GM21390 (cell line): ENCODE data around the gene RFX5.
A peak's percentile ranks its signal among the peaks of the same experiment; 100 is the strongest.
"Not testable (repeated sequence)": the region's sequence is repeated elsewhere in the genome, so short reads cannot be mapped to it uniquely, and the experiment has no call there.

Experiments
- ATAC-seq: cut with Tn5 transposase; IDR thresholded peaks from one replicate; pipeline ENCODE4 v1.9.1; 2021; ENCODE audit not compliant: unreplicated experiment

The RFX5 gene

DNA sequence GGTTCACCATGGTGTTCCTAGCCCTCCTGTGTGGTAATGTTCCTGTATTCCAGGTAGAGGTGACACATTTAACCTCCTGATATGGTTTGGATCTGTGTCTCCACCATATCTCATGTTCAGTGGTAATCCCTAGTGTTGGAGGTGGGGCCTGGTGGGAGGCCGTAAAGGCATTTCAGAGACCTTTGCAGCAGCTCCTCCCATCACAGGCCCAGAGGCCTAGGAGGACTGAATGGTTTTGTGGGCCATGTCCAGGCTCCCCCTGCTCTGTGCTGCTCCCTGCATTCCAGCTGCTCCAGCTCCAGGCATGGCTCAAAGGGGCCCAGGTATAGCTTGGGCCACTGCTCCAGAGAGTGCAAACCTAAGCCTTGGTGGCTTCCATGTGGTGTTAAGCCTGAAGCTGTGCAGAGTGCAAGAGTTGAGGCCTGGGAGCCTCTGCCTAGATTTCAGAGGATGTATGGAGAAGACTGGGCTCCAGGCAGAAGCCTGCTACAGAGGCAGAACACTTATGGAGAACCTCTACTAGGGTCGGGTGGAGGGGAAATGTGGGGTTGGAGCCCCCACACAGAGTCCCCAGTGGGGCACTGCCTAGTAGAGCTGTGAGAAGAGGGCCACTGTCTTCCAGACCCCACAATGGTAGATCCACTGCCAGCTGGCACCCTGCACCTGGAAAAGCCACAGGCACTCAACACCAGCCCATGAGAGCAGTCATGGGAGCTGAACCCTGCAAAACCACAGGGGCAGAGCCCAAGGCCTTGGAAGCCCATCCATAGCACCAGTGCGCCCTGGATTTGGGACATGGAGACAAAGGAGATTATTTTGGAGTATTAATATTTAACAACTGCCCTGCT lies 15.5 kb upstream of the RFX5 start:
- ATAC-seq = no peak

DNA sequence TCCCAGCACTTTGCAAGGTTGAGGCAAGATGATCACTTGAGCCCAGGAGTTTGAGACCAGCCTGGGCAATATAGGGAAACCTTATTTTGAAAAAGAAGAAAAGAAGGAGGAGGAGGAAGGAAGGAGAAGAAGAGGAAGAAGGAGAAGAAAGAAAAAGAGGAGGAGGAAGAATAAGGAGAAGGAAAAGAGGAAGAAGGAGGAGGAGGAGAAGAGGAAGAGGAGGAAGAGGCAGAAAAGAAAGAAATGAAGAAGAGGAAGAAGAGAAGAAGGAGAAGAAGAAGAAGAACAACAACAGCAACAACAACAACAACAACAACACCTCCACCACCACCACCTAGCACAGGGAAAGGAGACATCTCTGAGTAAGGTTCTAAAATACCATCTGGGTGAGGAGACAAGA lies 14.8 kb upstream of the RFX5 start:
- ATAC-seq = no peak

DNA sequence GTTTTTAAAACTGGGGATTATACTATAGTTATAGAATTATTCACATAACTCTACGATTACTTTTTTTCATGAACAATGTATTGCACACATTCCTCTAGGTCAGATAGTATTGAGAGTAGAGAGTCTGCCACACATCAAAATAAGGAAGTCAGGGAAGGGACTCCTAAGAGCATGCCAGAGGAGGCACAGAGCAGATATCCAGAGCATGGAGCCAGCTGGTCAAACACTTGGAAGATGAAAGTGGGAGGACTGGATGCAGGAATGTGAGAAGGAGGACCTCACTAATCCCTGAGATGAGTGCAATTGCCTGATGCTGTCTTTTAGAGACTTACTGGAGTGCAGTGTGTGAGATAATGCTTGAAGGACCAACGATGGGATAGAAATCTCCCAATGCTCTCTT lies 9.6 kb upstream of the RFX5 start:
- no peak for ATAC-seq

DNA sequence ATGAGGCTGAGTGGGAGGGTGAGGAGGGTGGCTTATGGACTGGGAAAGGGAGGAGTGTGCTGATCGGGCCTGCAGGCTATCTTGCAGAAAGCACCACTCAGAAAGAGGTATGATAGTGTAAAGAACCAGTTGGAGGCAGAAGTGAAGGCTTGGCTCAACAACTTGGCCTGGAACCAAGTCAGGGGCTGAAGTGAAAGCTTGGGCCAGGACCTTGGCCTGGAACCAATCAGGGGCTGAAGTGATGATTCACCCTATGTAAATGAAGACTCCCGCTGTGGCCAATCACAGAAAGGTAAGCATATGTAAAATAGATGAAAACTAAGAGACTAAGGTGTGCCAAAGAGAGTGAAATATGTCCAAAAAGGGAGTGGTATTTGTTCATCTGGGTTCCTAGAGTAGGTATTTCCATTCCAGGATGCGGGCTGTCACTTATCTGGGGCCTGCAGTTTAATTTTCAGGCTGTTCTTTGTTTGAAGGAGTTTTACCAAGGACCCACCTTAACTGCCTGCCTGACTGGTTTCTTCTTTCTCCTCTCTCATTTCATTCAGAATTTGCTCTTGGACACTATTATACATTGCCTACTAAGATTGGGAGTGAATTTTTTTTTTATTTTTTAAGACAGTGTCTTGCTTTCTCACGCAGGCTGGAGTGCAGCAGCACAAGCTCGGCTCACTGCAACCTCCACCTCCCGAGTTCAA lies 5.1 kb upstream of the RFX5 start:
- no peak for ATAC-seq

DNA sequence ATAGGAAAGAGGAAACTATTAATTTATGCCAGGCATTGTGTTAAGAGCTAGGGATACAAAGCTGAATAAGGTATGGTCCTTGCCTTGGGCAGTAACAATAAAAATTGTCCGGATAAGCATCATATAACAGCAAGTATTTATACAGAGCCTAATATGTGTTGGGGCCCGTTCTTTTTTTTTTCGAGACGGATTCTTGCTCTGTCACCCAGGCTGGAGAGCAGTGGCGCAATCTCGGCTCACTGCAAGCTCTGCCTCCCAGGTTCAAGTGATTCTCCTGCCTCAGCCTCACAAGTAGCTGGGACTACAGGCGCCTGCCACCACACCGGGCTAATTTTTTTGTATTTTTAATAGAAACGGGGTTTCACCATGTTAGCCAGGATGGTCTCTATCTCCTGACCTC lies 3.3 kb upstream of the RFX5 start:
- not testable (repeated sequence) for ATAC-seq

DNA sequence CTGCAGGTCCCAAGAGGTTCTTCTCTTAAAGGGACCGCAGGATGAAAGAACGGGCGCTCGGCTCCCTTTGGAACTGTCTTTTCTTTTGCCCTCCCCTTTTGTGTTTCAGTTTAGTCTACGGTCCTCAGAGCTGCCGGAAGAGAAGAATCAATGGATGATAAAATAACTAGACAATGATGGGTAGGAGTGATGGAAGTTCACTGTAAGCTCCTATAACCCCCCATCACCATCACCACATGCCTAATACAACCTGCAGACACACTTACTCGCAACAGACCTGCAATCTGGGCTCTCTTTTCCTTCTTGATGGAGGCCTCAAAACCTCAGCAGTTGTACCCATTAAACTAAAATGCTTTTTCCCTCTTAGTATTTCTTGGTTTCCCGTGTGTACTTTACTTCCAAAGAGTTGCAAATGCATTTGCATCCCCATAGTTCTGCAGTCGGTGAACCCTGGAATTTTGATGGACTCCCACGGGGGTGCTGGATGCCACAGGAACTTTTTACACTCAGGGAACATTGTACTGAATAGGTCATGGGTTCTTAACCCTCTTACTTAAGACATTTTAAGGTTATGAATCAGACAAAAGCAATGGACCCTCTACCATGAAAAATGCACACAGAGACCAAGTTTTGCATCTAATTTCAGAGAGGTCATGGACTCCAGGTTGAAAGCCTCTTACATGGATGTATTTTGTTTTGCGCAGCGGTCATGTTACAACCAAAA lies 633 bp upstream of the RFX5 start:
- ATAC-seq = no peak

DNA sequence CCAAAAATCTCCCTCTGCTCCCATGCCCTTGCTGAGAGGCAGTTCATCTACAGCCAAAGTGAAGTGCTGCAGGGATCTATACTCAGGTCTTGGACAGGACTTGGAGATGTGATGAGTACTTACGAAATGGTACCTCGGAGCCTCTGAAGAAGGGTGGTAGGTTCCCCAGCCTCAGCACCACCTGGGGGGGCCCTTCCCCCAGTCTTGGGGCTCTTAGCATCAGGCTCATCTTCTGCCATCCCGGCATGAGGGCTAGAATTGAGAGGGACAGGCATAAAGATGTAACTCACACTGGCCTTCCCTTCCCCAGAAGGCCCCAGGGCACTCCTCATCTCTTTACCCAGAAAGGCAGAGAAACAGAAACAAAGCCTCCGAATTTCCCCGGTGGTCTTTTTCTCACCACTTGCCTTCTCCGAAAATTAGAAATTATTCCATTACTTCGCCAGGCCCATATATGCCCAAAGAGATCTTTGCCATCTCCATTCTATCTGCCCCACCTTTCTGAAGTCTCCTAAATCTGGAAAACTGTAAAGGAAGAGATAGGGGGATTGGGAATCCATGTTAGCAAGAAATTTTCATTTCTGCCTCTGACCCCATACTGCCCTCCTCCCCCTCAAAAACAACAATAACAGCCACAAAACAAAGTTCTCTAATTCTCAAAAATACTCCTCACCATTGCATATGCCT lies 827 bp downstream of the RFX5 start:
- ATAC-seq = no peak

DNA sequence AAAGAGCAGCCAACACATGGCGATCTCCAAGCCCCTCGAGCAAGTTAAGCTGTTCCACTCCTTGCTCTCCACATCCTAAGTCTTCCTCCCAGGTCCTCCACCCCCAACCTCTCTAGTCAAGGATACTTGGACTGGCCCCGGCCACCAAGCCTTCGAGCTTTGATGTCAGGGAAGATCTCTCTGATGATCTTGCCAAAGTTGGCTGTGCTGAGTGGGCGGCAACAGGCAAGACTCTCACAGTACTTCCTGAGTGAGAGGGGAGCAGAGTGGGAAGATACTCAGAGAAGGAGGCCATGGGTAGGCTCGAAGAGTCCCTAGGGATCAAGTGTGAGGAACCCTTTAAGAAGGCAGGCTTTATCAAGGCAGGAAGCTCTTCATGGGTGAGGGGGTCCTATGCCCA lies 2.8 kb downstream of the RFX5 start:
- ATAC-seq = no peak

DNA sequence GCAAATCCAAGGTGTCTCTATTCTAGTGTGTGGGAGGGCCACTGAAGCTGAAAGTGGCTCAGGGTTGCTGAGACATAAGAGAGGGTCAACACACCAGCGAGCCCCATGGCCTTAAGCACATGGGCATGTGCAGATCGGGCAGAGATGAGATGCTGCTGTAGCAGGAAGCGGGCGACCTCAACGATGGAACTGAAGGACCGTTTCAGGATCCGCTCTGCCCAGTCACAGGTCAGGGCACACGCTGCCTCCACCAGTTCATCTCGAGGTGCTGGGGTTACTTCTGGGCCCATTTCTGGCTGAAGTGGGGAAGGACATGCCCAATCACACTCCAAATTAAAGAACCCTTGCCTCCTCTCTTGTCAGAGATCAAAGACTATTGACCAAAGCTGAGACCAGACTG lies 3.5 kb downstream of the RFX5 start:
- ATAC-seq = no peak

DNA sequence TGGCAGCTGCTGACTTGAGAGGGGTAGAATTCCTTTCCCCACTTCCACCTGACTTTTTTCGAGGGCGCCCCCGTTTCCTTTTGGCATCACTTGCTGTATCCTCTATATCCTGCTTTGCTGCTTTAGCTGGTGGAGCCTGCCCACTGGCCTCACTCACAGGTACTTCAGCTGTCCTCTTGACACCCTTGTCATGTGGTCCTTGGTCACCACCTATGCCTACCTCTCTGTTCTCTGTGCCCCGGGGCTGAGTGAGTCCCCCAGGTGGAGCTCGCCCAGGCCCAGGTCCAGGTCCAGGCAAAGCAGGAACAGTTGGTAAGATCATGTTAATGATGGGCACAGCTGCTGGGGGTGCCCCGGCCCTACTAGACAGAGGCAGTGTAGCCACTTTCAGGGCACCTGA lies 4.5 kb downstream of the RFX5 start:
- ATAC-seq = no peak

DNA sequence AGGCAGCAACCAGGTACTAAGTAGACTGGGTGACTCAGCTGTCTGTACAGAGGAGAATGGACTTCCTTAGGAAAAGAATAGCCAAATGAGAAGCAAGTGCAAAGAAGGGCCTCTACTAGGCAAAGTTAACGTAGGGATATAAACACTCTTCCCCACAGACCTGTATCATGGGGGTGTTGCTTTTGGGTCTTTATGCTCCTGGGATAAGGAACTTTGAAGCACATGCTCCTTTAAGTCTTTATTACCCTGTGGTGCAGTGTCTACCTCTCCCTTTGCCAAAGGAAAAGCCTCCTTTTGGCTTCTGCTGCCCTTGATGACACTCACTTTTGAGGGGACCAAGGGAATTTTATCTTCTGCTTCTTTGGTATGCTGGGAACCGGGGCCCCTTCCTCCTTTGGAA lies 5.0 kb downstream of the RFX5 start:
- ATAC-seq = no peak

DNA sequence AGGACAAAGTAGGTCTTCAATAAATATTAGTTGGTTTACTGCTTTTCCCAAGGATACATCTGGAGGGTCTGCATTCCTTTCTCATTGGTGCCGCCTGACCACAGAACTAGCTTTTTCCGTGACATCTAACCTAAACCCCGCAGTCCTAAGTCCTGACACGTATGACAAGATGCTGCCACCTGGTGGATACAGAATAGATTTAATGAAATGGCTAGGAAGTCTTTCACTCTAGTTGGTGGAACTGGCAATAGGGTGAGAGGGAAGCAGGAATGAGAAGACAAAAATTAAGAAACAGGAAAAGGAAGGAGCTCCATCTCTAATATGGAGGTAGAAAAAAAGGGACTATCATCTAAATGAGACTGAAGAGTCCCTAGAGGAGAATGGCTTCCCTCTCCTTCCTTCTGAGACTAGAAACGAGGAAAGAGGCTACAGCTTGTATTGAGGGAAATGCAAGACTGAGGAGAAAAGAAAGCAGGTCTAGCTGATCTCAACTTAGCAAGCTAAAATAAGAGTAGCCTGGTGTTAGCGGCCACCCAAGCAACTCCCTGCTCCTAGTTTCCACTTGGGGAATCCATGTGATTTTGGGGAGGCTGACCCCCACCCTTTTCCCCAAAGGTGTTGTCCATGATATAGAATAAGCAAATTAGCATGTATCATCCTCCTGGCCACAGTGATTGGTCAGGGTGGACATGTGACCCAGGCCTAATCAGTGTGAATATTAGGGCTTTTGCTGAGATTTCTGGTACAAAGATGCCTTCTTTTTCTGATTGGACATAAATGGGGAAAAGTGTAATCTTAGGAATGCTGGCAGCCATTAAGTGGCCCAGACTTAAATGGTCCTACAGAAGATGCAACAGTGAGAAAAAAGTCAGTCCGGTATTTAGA lies 5.9 kb downstream of the RFX5 start:
- ATAC-seq = no peak

DNA sequence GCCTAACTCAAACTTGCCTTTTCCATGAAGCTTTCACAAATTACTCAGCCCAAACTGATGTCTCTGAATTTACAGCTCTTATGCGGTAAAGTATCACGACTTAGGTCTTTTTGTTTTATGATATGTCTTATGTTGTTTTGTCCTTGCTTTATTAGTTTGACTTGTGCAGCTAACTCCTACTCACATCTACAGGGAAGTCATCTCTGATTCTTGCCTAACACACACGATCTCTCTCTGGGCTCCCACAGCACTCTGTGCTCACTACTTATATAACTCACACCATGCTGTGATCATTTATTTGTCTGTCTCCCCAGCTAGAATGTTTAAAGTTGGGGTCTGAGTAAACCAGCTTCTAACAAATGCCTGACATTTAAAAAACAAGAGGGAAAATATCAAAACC lies 10.5 kb downstream of the RFX5 start:
- ATAC-seq = no peak

DNA sequence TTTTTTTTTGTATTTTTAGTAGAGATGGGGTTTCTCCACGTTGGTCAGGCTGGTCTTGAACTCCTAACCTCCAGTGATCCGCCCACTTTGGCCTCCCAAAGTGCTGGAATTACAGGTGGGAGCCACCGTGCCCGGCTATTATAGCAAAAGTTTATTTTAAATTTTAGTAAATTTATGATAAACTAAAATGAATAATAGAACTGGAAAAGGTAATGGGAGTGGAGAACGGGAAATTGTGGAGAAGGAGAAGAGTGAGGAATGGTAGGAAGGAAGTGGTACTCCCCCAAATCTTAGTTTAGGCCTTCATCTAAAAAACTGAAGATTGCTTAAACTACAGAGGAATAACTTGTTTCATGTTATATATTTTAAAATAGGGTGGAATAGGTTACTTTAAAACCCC lies 12.2 kb downstream of the RFX5 start:
- ATAC-seq = no peak

DNA sequence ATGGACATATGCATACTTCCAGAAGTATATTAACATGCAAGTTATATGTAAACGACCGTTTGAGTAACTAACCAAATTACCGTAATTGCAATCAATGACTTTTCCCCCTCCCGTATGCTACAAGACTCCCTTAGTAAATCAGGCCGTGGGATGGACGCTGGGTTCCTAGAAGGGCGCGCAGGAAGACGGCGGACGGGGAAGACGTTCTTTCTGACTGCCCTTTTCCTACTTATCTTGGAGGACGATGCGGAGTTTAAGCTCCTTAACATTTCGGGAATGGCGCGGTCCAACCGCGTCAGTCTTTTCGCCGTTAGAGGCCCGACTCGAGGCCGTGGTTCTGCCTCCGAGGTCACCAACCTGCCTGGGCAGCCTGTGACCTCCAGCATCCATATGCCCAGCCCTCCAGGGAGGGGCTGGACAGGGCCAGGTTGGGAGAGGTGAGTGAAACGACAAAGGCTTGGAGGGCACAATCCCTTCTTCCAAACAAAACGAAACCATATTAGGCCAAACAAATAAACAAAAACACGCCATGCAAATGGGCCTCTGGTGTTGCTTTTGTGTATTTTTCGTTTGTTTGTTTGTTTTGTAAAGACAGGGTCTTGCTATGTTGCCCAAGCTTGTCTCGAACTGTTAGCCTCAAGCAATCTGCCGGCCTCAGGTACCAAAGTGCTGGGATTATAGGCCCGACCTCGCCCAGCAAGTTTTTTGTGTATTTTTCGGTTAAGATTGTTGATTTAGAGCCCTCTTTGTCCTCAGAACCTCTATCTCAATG lies 19.0 kb downstream of the RFX5 start:
- ATAC-seq = peak; percentile 12

DNA sequence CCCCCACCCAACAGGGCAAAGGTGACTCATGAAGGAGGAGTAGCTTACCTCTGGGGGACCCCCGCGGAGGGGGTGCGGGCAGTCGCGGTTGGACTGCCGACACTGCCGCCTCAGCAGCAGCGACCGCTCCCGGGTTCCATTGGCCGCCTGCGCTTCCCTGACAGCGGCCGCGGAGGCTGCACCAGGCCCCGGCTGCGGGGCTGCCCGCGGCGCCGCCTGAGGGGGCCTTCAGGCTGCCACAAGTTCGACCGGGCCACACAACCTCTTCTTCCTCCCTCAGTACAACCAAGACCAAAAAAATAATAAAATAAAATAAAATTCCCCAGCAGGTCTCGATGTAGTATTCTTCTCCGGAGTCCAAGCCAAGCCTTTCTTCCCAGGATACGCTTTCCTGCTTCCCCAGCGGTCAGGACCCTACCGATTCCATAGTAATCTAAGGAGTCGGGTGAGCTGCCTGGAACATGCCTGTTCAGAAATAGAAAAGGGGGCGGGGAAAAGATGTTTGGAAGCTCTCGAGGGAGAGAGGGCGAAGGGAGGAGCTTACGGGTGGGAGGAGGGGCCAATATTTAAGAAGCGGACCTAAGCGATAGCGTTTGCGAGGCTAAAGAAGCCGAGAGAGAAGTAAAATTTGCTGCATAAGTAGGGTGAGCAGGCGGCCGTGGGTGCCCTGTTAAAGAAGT lies 19.7 kb downstream of the RFX5 start, which contains the start of gene PI4KB:
Gene PI4KB (minus strand): TSS at position 194 of the 680 bp plus-strand sequence. CDS start 10,935 bp downstream, outside the sequence.
- ATAC-seq = peak; percentile 76

DNA sequence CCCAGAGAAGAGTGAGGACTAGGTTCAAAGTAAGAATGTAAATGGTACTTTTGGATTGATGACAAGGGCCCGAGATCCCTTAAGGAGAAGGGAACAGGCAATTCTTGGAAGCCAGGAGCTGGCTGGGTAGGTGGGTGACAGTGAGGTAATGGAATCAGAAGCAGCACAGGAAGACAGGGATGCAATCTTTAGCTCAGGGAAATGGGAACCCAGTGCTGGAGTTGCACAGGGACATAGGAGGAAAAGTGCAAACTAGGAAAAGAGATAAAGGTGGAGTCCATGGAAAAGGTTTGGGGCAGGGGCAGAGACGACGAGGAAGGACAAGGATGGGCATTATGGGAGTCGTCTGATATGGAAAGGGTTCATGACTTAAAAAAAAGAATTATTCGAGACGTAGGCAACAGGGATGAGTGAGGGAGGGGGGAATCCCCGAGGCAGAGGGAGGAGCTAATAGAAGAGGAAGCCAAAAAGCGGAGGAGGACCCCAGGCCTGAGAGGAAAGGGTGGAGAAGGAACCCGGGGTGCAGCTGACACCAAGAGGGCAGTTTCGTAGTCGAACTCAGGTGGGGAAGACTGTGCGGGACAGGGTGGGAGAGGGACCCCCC lies 20.3 kb downstream of the RFX5 start:
- ATAC-seq = peak; percentile 40

DNA sequence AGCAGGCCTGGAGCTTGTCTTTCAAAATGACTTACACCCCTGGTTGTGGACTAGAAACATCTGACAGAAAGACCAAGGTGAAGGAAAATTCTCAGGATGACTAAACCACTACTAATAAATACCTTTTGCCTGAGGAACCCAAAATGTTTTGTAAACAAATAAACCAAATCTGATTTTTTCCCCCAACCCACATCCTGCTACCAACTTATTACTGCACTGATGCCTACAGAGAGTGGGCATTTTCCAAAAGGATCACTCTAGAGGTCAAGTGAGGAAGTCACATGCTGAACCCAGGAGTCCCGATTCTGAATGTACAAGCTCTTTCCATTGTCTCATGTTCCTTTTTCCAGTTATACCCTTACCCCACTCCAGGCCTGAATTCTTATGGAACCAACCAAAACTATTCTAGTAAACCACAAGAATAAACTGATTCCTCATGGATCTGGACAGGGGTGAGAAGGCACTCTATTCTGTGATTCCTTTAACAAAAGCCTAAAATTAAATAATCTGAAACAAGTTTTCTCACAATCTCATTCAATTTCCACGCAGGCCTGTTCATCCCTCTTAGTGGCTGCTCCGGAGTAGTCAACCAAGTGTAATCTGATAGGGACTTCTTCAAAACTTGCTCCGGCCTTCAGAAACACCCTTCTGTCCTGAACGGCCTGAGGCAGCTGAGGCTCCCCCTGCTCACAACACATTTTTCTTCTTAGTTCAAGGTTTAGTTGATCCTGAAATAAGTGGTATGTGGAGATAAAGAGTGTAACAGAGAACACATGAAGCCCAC lies 21.2 kb downstream of the RFX5 start:
- ATAC-seq = no peak
